RCC 7860 (cell line): ENCODE measurements around the gene EML5.
"Not testable (repeated sequence)": the region's sequence is repeated elsewhere in the genome, so short reads cannot be mapped to it uniquely, and the experiment has no call there.

Experiments used
- DNase-seq: peaks from one replicate; pipeline ENCODE4 v3.0.0-alpha.2; 2015; ENCODE audit warnings: low spot score
- FAIRE-seq: peaks from 2 replicates; lab custom pipeline; 2012; peaks lifted over from hg19 to GRCh38; lab: Jason Lieb, UNC

EML5 gene

GRCh38 chr14:88804477-88804876, 11.7 kb upstream of the EML5 start:
- DNase-seq (no peak), FAIRE-seq (no peak)

GRCh38 chr14:88804035-88804434, 11.3 kb upstream of the EML5 start:
- no peak for FAIRE-seq
- DNase-seq = no peak

GRCh38 chr14:88802596-88802995, 9.8 kb upstream of the EML5 start:
- DNase-seq (no peak), FAIRE-seq (no peak)

GRCh38 chr14:88799522-88799921, 6.8 kb upstream of the EML5 start:
- DNase-seq (no peak), FAIRE-seq (no peak)

GRCh38 chr14:88798156-88798555, 5.4 kb upstream of the EML5 start:
- no peak for FAIRE-seq
- DNase-seq = no peak

- no peak for DNase-seq
- FAIRE-seq = no peak
Observed at GRCh38 chr14:88793259-88793625, 489 bp upstream of the EML5 start.

GRCh38 chr14:88791629-88792472, 902 bp downstream of the EML5 start:
- FAIRE-seq (no peak), DNase-seq (no peak)

GRCh38 chr14:88791252-88791621, 1.5 kb downstream of the EML5 start:
- DNase-seq (no peak), FAIRE-seq (no peak)

GRCh38 chr14:88790501-88791251, 2.1 kb downstream of the EML5 start:
- DNase-seq (no peak), FAIRE-seq (no peak)

- peak; percentile 63 for FAIRE-seq
- not testable (repeated sequence) for DNase-seq
Observed at GRCh38 chr14:88789573-88789972, 3.2 kb downstream of the EML5 start.

- FAIRE-seq (no peak), DNase-seq (no peak)
Observed at GRCh38 chr14:88786715-88787114, 6.0 kb downstream of the EML5 start.

- FAIRE-seq = no peak
- no peak for DNase-seq
Observed at GRCh38 chr14:88785911-88786310, 6.8 kb downstream of the EML5 start.

- no peak for FAIRE-seq
- DNase-seq = no peak
Observed at GRCh38 chr14:88775532-88775931, 17.2 kb downstream of the EML5 start.

GRCh38 chr14:88770736-88771135, 22.0 kb downstream of the EML5 start:
- FAIRE-seq (no peak), DNase-seq (no peak)

- FAIRE-seq (no peak), DNase-seq (peak; percentile 16)
Observed at GRCh38 chr14:88765130-88765529, 27.6 kb downstream of the EML5 start.

- FAIRE-seq (no peak), DNase-seq (no peak)
Observed at GRCh38 chr14:88753873-88754272, 38.9 kb downstream of the EML5 start.

- no peak for DNase-seq
- no peak for FAIRE-seq
Observed at GRCh38 chr14:88750945-88751344, 41.8 kb downstream of the EML5 start.

- no peak for DNase-seq
- FAIRE-seq = no peak
Observed at GRCh38 chr14:88750413-88750812, 42.3 kb downstream of the EML5 start.

- FAIRE-seq = no peak
- DNase-seq = no peak
Observed at GRCh38 chr14:88749139-88749538, 43.6 kb downstream of the EML5 start.

GRCh38 chr14:88748288-88748687, 44.5 kb downstream of the EML5 start:
- DNase-seq (no peak), FAIRE-seq (no peak)

GRCh38 chr14:88746052-88746451, 46.7 kb downstream of the EML5 start:
- no peak for DNase-seq
- FAIRE-seq = no peak

GRCh38 chr14:88737245-88737644, 55.5 kb downstream of the EML5 start:
- FAIRE-seq (no peak), DNase-seq (no peak)
